ENCODE measurements around the gene ARMC9. TPM values are rescaled to one million over a fixed set of nuclear protein-coding genes. Genes with fewer than 3 reads are reported as not detected.

Gene ARMC9
- total and polyA plus RNA-seq, 2 of the 13 experiments (the other 11 are each of a cell fraction or from before 2014, with no cell fraction given), result 9.1 to 12.8 TPM

GRCh38 chr2:231200805-231201474, 2.5 kb downstream of the ARMC9 start (continued):
- TF ChIP-seq PHF5A (CRISPR knock-in tag; IDR thresholded peaks at IDR 0.05; ENCODE audit: low read depth, unreplicated experiment) (no peak), ZBTB37 (CRISPR knock-in tag; IDR thresholded peaks at IDR 0.05) (no peak), CTCF (CRISPR knock-in tag; IDR thresholded peaks at IDR 0.05) (no peak), ZBTB20 (CRISPR knock-in tag; IDR thresholded peaks at IDR 0.05; ENCODE audit: borderline replicate concordance, low read depth) (no peak), ZBTB10 (CRISPR knock-in tag; IDR thresholded peaks at IDR 0.05; ENCODE audit: borderline replicate concordance) (no peak), FOXO4 (CRISPR knock-in tag; conservative IDR thresholded peaks at IDR 0.05) (no peak)

Data from HepG2 (cell line).